GM21423 (cell line): ENCODE results near the gene SGPP2.

Experiments used
- ATAC-seq: cut with Tn5 transposase; IDR thresholded peaks from one replicate; pipeline ENCODE4 v1.9.1; 2021; ENCODE audit warnings: mild to moderate bottlenecking, moderate library complexity; ENCODE audit not compliant: unreplicated experiment

Gene SGPP2

GRCh38 chr2:222459983-222460382 is 35.6 kb downstream of the SGPP2 start:
- ATAC-seq, result no peak

- no peak for ATAC-seq
Measured at GRCh38 chr2:222465746-222466145, 41.4 kb downstream of the SGPP2 start.

GRCh38 chr2:222468346-222468745 is 44.0 kb downstream of the SGPP2 start:
- ATAC-seq, result no peak

- ATAC-seq, result no peak
Measured at GRCh38 chr2:222470802-222471468, 46.6 kb downstream of the SGPP2 start.

- no peak for ATAC-seq
Measured at GRCh38 chr2:222477962-222478608, 53.7 kb downstream of the SGPP2 start.

- no peak for ATAC-seq
Measured at GRCh38 chr2:222479859-222480258, 55.5 kb downstream of the SGPP2 start.

GRCh38 chr2:222480497-222480896 is 56.2 kb downstream of the SGPP2 start:
- no peak for ATAC-seq

- ATAC-seq, result peak; percentile 45
Measured at GRCh38 chr2:222481941-222482340, 57.6 kb downstream of the SGPP2 start.

GRCh38 chr2:222483513-222484039 is 59.2 kb downstream of the SGPP2 start:
- peak; percentile 32 for ATAC-seq

- ATAC-seq, result no peak
Measured at GRCh38 chr2:222485367-222486211, 61.2 kb downstream of the SGPP2 start.

GRCh38 chr2:222490131-222490530 is 65.8 kb downstream of the SGPP2 start:
- no peak for ATAC-seq

GRCh38 chr2:222492683-222493082 is 68.3 kb downstream of the SGPP2 start:
- ATAC-seq, result no peak

- ATAC-seq, result no peak
Measured at GRCh38 chr2:222494104-222494739, 69.9 kb downstream of the SGPP2 start.

GRCh38 chr2:222495388-222495787 is 71.0 kb downstream of the SGPP2 start:
- ATAC-seq, result no peak

- no peak for ATAC-seq
Measured at GRCh38 chr2:222499226-222499625, 74.9 kb downstream of the SGPP2 start.

- ATAC-seq, result no peak
Measured at GRCh38 chr2:222504191-222504590, 79.8 kb downstream of the SGPP2 start.

- ATAC-seq, result peak; percentile 97
Measured at GRCh38 chr2:222504719-222505118, 80.4 kb downstream of the SGPP2 start.

GRCh38 chr2:222506230-222506935 is 82.0 kb downstream of the SGPP2 start:
- no peak for ATAC-seq

- no peak for ATAC-seq
Measured at GRCh38 chr2:222514901-222515300, 90.6 kb downstream of the SGPP2 start.

GRCh38 chr2:222518570-222519381 is 94.4 kb downstream of the SGPP2 start:
- no peak for ATAC-seq
